GM19455 (cell line): ENCODE results near the gene KLHL35.

Experiments used
- ATAC-seq: cut with Tn5 transposase; IDR thresholded peaks from one replicate; pipeline ENCODE4 v1.9.1; 2021; ENCODE audit not compliant: unreplicated experiment

KLHL35 gene

GRCh38 chr11:75469785-75470405 is 36.9 kb upstream of the KLHL35 start:
- ATAC-seq, result no peak

GRCh38 chr11:75468534-75469340 is 35.7 kb upstream of the KLHL35 start:
- no peak for ATAC-seq

- ATAC-seq, result no peak
Measured at GRCh38 chr11:75467881-75468280, 34.9 kb upstream of the KLHL35 start.

GRCh38 chr11:75467311-75467710 is 34.3 kb upstream of the KLHL35 start:
- no peak for ATAC-seq

- ATAC-seq, result no peak
Measured at GRCh38 chr11:75465701-75466531, 32.9 kb upstream of the KLHL35 start.

- ATAC-seq, result no peak
Measured at GRCh38 chr11:75463106-75463774, 30.2 kb upstream of the KLHL35 start.

- ATAC-seq, result no peak
Measured at GRCh38 chr11:75462117-75462653, 29.2 kb upstream of the KLHL35 start.

- no peak for ATAC-seq
Measured at GRCh38 chr11:75461151-75461550, 28.1 kb upstream of the KLHL35 start.

- no peak for ATAC-seq
Measured at GRCh38 chr11:75456596-75457183, 23.7 kb upstream of the KLHL35 start.

- no peak for ATAC-seq
Measured at GRCh38 chr11:75454987-75455386, 22.0 kb upstream of the KLHL35 start.

GRCh38 chr11:75453916-75454655 is 21.1 kb upstream of the KLHL35 start:
- no peak for ATAC-seq

GRCh38 chr11:75450826-75451821 is 18.1 kb upstream of the KLHL35 start:
- no peak for ATAC-seq

- ATAC-seq, result no peak
Measured at GRCh38 chr11:75450236-75450635, 17.2 kb upstream of the KLHL35 start.

GRCh38 chr11:75449776-75450175 is 16.8 kb upstream of the KLHL35 start:
- no peak for ATAC-seq

- no peak for ATAC-seq
Measured at GRCh38 chr11:75449271-75449670, 16.3 kb upstream of the KLHL35 start.

GRCh38 chr11:75447415-75447814 is 14.4 kb upstream of the KLHL35 start:
- no peak for ATAC-seq

GRCh38 chr11:75445315-75445953 is 12.4 kb upstream of the KLHL35 start:
- ATAC-seq, result peak; percentile 55

GRCh38 chr11:75443043-75443442 is 10.0 kb upstream of the KLHL35 start:
- no peak for ATAC-seq
